ENCODE measurements around the gene MEGF11.

MEGF11 gene

GRCh38 chr15:66231394-66232266 is 21.9 kb downstream of the MEGF11 start:
- H3K9me3 ChIP-seq (ENCODE audit: control insufficient read depth, insufficient read depth, low read depth, low read length): no peaks in the 10 kb centered on the region
- ChIA-PET POLR2A (interaction anchor here (0.5 kb wide), 1 partner anchor 715 kb away, joined by 3 read pairs; no protein-coding TSS in a partner anchor), CTCF (interaction anchor here (0.6 to 1.0 kb wide), 6 partner anchors 9 to 148 kb away, joined by 3 read pairs; no protein-coding TSS in a partner anchor)
- H3K36me3 ChIP-seq (ENCODE audit: control insufficient read depth in 2 of 2, insufficient read depth in 1 of 2, low read length in 2 of 2): no peaks in the 10 kb centered on the region
- no peak overlapping the region for H3K27ac ChIP-seq (ENCODE audit: extremely low read depth, low read depth, low read length)
- H3K4me1 ChIP-seq (ENCODE audit: control insufficient read depth, insufficient read depth, low read length): no peaks in the 10 kb centered on the region
- TF ChIP-seq ZNF561 (tag by site-specific recombination; IDR thresholded peaks at IDR 0.05; ENCODE audit: borderline replicate concordance) (no peak), ZNF600 (tag by site-specific recombination; IDR thresholded peaks at IDR 0.05) (0 out of 2 replicates have a peak, but pooled peaks have one; percentile 3)
- no peak overlapping the region for H3K4me3 ChIP-seq (ENCODE audit: low read depth, low read length)

- Histone ChIP-seq H3K36me3 (ENCODE audit: control insufficient read depth in 2 of 2, insufficient read depth in 1 of 2, low read length in 2 of 2) (no peaks in the 10 kb centered on the region), H3K4me1 (ENCODE audit: control insufficient read depth, insufficient read depth, low read length) (no peaks in the 10 kb centered on the region), H3K4me3 (ENCODE audit: low read depth, low read length) (no peak overlapping the region), H3K27ac (ENCODE audit: extremely low read depth, low read depth, low read length) (no peak overlapping the region), H3K9me3 (ENCODE audit: control insufficient read depth, insufficient read depth, low read depth, low read length) (no peaks in the 10 kb centered on the region)
- POLR2A ChIA-PET: no interaction called here
- CTCF ChIA-PET: interaction anchor here (0.7 to 1.0 kb wide), 3 partner anchors 158 to 597 kb away, joined by 3 read pairs; no protein-coding TSS in a partner anchor
- TF ChIP-seq KLF10 (tag by site-specific recombination; IDR thresholded peaks at IDR 0.05): no peak
- no peak for TF ChIP-seq ZNF433 (tag by site-specific recombination; IDR thresholded peaks at IDR 0.05; ENCODE audit: low read depth)
- TF ChIP-seq ZNF596 (tag by site-specific recombination; IDR thresholded peaks at IDR 0.05): no peak
- no peak for TF ChIP-seq ZNF138 (tag by site-specific recombination; IDR thresholded peaks at IDR 0.05; ENCODE audit: borderline replicate concordance)
- no peak for TF ChIP-seq KLF17 (tag by site-specific recombination; IDR thresholded peaks at IDR 0.05)
- no peak for TF ChIP-seq ZNF280C (tag by site-specific recombination; IDR thresholded peaks at IDR 0.05)
- no peak; the same call in 1 of the 2 replicates for TF ChIP-seq EGR2 (tag by site-specific recombination; IDR thresholded peaks at IDR 0.05; ENCODE audit: low read depth)
- TF ChIP-seq SCRT2 (tag by site-specific recombination; IDR thresholded peaks at IDR 0.05): no peak
- TF ChIP-seq ZNF530 (tag by site-specific recombination; IDR thresholded peaks at IDR 0.05; ENCODE audit: low read depth): no peak
- TF ChIP-seq ZNF561 (tag by site-specific recombination; IDR thresholded peaks at IDR 0.05; ENCODE audit: borderline replicate concordance): no peak
- no peak for TF ChIP-seq OSR2 (tag by site-specific recombination; IDR thresholded peaks at IDR 0.05)
- no peak for TF ChIP-seq WT1 (tag by site-specific recombination; IDR thresholded peaks at IDR 0.05)
- no peak for TF ChIP-seq ZNF248 (tag by site-specific recombination; IDR thresholded peaks at IDR 0.05)
Measured at GRCh38 chr15:66229790-66230465, 23.6 kb downstream of the MEGF11 start.

GRCh38 chr15:66228807-66229735 is 24.5 kb downstream of the MEGF11 start:
- Histone ChIP-seq H3K9me3 (ENCODE audit: control insufficient read depth, insufficient read depth, low read depth, low read length) (no peaks in the 10 kb centered on the region), H3K27ac (ENCODE audit: extremely low read depth, low read depth, low read length) (no peak overlapping the region), H3K36me3 (ENCODE audit: control insufficient read depth in 2 of 2, insufficient read depth in 1 of 2, low read length in 2 of 2) (no peaks in the 10 kb centered on the region), H3K4me3 (ENCODE audit: low read depth, low read length) (no peak overlapping the region), H3K4me1 (ENCODE audit: control insufficient read depth, insufficient read depth, low read length) (no peaks in the 10 kb centered on the region)
- ChIA-PET POLR2A (no interaction called here), CTCF (interaction anchor here (0.7 to 1.0 kb wide), 2 partner anchors 157 to 247 kb away, joined by 3 read pairs; no protein-coding TSS in a partner anchor)
- TF ChIP-seq ZNF10 (tag by site-specific recombination; IDR thresholded peaks at IDR 0.05) (no peak), ZNF629 (tag by site-specific recombination; IDR thresholded peaks at IDR 0.05) (no peak), ZNF146 (tag by site-specific recombination; IDR thresholded peaks at IDR 0.05) (no peak), ATF2 (tag by site-specific recombination; IDR thresholded peaks at IDR 0.05; ENCODE audit: low read depth) (no peak), TRIM28 (IDR thresholded peaks at IDR 0.05; ENCODE audit: borderline replicate concordance, low read length) (peak; percentile 22; the same call in 1 of the 2 replicates), ZNF16 (tag by site-specific recombination; IDR thresholded peaks at IDR 0.05; ENCODE audit: low read depth) (no peak), HOXD13 (CRISPR knock-in tag; IDR thresholded peaks at IDR 0.05; ENCODE audit: borderline replicate concordance) (no peak)
